Mucosa of gallbladder (tissue), 1 donor: ENCODE data around the gene TLE4. TPM values are rescaled to one million over a fixed set of nuclear protein-coding genes. Genes with fewer than 3 reads are reported as not detected.

Experiments
- DNase-seq: peaks from one replicate; pipeline ENCODE4 v3.0.0-alpha.2; 2020; ENCODE audit warnings: low spot score
- total RNA-seq: library from RNA; stranded (reverse); gene quantifications from one replicate; pipeline ENCODE4 v1.2.1, GENCODE V29; 2021
- donor health status: DM: no; HTN: no; CAD: no.

The TLE4 gene
- total RNA-seq, 1 donor from 2014 or later = 47.9 TPM

DNA sequence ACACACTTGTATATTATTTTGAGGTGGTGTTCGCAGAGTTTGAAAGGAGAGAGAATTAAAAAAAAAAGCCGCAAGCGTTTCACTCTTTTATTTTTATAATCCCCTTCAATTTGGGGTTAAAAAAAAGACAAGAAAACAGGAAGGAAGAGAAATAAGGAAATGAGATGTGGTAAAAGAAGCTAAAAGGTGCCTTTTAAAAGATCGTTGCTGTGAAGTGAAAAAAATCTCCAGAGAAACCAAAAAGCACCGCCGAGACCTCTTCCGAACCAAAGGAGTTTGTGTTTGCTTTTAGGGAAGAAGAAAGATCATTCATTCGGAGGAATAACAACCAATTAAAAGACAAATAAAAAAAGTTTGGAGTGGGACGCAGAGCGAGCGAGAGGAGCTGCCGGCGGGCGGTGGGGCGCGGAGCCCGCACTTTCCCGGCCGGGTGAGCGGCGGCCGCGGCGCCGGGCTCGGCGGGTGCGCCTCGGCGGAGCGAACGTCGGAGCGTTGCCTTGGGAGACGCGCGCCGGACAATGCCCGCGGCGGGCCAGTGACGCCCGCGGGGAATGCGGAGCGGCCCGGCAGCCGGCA is 355 bp downstream of the TLE4 start:
- peak; percentile 39 for DNase-seq

DNA sequence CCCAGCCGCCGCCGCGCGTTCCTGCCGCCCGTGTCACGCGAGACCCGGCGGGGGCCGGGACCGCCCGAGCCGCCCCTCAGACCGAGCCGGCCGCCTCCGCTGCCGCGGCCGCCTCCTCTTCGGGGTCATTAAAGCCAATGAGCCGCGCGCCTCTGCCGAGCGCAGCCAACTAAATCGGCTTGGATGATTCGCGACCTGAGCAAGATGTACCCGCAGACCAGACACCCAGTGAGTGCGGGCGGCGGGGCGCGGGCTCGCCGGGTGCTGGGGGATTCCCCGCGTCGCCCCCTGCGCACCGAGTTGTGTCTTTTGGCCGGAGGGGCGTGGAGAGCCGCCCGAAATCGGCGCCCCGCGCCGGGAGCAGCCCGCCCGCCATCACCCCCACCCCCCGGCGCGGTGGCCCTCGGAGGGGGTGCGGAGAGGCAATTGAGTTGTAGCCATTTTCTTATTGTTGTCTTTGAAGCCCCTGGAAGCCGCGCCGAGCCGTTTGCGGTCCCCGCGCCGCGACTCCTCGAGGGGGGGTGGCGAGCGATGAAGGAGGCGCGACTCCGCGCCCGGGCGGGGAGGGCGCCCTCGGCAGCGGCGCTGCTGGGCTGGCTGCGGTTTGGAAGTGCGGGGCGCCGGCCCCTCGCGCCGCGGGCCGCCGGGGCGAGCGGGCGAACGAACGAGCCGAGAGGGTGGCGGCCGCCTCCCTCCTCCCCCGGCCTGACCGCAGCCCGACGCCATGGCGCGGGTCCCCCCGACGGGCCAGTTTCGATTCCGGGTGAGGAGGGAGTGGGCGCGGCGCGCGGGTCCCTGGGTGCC is 1.0 kb downstream of the TLE4 start:
- peak; percentile 37 for DNase-seq

DNA sequence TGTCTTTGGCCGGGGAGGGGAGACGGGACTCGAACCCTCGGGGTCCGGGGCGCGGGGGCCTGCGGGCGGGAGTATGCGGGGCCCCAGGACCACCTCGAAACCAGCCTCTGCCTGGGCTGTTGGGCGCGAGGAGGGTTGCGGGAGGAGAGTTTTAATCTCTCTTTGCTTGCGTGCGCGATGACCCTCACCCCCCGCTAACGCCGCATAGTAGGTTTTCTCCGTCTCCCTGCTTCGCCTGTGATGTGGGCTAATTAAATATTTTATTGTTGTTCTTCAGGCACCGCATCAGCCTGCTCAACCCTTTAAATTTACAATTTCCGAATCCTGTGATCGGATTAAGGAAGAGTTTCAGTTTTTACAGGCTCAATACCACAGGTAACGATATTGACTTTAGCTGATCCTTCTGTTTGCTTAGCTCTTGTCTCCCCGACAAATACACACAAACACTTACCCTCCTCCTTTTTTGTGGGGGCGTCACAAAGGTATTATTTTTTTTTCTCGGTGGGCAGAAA is 1.7 kb downstream of the TLE4 start:
- DNase-seq = no peak

- DNase-seq = no peak
Measured at GRCh38 chr9:79574136-79574535, 2.4 kb downstream of the TLE4 start.

DNA sequence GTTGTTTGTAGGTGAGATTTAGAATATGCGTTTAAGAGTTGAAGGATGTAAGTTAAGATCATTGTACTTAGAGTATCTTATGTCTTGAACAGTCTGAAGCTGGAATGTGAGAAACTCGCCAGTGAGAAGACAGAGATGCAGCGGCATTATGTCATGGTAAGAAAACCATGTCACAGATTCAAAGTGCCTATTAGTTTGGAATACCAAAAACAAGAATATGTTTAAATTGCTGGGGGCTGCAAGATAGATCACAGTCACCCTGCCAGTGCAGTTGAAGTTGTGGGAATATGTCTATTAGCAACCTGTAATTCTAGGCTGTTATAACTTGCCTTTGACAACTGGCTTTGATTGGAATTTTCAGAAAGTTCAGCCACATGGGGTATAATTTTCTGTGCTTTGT is 3.0 kb downstream of the TLE4 start:
- DNase-seq = no peak

DNA sequence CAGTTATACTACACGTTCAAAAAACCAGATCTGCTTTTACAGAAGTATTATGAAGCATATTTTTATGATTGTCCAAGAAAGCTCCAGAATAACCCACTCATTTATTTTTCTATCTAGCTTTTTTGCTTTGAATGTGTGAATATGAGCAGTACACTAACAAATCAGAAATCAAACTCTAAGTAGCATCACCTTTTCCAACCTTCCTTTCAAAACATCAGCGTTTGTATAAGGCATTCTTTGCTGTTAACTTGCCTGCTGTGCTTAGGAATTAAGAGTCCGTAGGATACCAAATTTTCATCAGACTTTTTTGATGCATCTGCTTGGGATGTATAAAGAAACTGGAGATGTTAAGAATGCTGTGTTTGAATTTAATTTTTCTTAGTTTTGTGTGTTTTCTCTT is 3.8 kb downstream of the TLE4 start:
- no peak for DNase-seq

DNA sequence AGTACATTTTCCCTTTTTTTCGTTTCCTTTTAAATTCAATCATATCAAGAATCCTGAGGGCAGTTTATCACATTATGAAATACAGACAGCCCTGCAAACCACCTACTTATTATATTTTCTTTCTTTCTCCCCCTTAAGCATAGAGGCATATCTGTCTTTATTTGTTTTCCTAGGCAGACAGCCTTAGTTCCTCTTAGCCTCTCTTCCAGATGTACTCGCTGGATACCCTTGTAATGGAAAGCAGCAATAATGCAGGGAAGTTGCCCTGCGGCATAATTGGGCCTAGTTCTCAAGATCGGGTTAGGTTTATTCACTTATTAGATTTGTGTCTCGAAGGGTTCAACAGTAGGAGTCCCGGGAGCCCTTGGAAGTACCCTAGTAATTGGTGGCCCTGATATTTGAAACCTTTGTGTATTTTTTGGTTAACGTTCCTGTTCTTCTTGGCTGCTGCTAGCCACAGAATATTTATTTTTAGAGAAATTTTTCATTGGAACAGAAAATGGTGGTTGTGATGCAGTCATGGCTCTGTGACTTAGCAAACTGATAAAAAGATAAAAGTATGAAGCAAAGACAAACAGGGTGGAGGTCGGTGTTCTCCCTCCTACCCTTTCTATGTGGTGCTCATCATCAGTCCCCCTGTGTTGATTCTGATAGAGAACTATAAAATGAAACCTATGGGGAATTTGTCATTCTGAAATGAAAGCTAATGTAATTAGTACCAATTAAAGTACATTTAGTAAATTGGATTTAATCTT is 6.4 kb downstream of the TLE4 start:
- no peak for DNase-seq

GRCh38 chr9:79578891-79579290 is 7.1 kb downstream of the TLE4 start:
- DNase-seq = no peak

DNA sequence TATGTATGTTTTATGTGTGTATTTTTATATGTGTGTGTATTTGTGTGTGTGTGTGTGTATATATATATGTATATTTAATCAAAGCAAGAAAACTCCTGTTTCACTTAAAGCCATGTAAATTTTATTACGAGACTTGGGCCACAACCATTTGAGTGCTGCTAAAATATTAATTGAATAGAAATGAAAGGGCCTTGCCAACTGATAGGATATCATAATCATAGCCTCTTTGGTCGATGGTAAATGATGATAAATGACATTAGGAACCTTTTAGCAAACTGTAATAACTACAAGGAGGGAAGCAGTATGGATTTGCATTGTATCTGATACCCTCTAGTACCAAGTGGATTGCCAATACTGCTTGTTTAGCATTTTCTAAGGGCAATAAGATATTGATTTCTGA is 7.9 kb downstream of the TLE4 start:
- DNase-seq = no peak

DNA sequence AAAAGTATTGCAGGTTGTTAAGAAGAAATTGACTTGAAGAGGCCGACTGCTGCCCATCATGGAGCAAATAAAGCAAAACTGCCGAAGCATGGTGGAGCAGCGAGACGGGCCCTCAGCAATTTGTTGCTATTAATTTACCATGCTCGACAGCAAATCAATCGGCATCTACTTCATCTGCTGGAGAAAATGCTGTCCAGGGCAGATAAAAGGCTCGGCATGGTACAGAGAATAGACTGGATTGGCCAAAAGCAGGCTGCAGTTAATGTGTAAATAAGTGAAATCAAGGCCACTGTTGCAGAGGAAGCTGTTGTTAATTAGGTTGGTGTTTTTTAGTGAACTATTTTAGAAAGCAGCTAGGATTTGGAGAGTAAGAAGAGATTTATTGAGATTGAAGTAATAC is 8.3 kb downstream of the TLE4 start:
- DNase-seq = no peak

DNA sequence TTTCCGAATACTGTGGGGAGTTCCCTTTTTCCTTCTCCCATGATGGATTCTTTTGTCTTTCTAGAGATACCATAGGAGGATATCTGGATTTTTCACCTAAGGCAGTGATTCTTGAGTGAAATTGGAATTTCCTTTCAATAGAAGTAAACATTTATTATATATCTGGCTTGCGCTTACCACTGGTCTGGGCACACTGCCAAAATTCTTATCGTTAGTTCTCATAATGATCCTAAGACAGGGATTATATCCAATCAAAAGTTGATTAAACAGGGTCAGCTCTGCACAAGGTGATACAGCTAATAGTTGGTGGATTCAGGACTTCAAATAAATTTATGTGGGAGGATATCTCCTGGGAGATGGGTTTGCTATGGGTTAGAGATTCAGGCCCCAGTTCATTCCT is 9.6 kb downstream of the TLE4 start:
- DNase-seq = peak; percentile 34

- DNase-seq = no peak
Measured at GRCh38 chr9:79581794-79582193, 10.0 kb downstream of the TLE4 start.

DNA sequence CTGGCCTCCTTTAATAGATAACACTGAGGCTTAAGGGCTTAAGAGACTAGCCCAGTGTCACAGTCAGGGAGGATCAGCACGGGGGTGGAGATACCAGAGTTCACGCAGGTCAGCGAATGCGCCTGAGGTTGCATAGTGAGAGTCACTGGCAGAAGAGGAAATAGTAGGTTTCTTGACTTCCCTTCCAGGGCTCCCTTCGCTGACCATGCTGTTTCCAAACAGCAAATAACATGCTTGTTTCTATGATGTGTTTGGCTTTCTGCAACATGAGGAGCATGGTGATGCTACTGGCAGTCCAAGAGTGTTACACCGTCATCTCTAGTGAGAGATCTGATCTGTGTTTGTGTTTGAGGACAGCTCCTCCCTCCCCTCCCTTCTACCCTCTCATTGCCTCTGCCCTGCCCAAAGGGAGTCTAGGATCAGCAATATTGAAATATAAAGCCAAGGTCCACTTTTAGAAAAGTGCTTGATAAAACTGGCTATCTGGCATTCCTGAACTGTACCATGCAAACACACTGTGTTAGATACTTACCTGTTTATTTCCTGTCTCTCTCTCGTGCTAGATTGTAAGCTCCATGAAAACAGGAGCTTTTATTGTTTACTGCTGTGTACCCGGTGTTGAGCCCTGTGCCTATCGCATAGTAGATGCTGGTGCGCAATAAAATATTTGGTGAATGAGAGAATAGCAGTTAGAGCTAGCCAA is 12.3 kb downstream of the TLE4 start:
- DNase-seq = peak; percentile 38

- DNase-seq = no peak
Measured at GRCh38 chr9:79584655-79584982, 12.9 kb downstream of the TLE4 start.

- DNase-seq = no peak
Measured at GRCh38 chr9:79588488-79589223, 16.9 kb downstream of the TLE4 start.

- DNase-seq = no peak
Measured at GRCh38 chr9:79591458-79591857, 19.7 kb downstream of the TLE4 start.

DNA sequence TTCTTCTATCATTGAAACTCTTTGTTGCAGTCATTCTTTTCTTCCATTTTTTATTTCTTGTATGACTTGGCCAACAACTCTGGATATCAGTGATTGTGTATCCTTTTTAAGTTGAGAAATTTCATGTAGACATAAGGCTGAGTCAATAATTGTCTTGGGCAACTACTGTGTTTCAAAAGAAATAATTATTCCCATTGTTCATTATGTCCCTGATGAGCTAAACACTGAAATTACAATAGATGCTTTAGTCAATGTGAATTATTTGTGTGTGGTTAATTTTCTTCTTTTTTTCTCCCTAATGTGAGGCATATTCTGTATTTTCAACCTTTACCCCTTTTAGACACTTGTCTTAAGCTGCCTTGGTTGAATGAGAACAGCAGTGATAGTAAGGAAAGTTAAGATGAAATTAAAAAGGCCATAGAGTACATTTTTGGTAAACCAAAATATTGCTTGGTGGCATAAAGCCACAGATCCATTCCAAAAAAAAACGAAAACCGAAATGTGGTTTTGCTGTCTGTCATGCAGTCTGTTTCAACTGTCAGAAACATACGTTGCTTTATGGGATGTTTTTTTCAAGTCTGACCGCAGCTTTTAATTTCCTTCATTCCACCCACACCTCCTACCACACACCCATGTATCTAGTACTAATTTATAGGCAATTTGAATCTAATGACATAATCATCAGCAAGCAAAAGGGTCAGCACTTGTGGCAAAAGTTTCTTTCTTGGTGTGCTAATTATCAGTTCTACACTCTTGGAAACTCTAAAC is 21.1 kb downstream of the TLE4 start:
- DNase-seq = no peak

DNA sequence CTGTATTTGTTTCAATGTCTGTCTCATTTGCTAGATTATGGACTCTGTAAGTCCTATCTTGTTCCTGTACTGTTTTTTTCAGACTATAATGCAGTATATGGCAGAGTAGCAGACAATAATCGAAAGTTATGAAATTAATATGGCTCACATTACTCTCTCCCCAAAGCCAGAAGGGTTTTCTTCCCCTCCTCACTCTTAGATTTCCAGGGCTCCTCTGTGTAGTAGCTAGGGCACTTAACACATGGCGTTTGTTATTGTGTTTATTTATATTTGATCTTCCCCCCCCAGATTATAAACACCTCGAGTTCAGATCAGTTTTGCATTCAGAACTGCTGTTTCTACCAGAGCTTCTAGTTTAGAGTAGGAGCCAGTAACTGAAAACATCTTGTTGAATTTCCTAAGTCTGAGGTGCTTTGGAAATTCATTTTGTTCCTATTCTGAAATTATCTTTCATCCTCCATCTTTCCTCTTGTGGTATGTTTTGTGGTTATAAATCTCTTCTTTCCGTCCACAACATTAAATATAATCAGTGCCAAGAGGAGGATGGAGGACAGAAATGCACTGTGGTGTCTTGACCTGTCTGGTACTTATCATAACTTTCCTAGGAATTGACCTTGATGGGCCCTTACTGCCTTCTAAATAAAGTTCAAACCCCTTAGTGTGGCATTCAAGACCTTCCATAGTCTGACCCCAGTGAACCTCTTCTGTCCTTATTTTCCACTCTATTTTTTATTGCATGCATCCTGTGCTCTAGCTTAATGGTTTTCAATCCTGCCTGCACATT is 27.0 kb downstream of the TLE4 start:
- DNase-seq = no peak

DNA sequence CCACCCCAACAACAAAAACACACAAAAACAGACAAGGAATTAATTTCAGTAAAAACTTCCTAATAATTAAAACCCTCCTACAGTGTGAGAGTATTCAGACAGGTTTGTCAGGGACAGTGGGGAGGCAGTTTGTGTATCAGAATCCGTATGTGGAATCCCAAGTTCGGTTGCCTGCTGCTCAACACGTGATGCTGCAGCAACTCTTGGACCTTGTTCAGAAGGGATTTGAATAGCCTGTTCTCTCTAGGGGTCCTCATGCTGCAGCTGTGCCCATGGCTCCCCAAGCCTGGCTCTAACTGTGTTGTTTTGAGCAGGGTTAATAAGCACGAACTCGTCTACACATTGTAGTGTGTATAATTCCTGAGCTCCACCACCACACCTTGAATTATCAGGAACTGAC is 28.7 kb downstream of the TLE4 start:
- DNase-seq = no peak
